ENCODE results near the gene LRP11. TPM values are rescaled to one million over a fixed set of nuclear protein-coding genes. Genes with fewer than 3 reads are reported as not detected.

LRP11 gene
- polyA plus RNA-seq, 1 donor from 2014 or later: 57.0 TPM

- no peaks in the 10 kb centered on the region for H3K36me3 ChIP-seq (ENCODE audit: insufficient read depth, low read length)
- TF ChIP-seq, protein P1, sequence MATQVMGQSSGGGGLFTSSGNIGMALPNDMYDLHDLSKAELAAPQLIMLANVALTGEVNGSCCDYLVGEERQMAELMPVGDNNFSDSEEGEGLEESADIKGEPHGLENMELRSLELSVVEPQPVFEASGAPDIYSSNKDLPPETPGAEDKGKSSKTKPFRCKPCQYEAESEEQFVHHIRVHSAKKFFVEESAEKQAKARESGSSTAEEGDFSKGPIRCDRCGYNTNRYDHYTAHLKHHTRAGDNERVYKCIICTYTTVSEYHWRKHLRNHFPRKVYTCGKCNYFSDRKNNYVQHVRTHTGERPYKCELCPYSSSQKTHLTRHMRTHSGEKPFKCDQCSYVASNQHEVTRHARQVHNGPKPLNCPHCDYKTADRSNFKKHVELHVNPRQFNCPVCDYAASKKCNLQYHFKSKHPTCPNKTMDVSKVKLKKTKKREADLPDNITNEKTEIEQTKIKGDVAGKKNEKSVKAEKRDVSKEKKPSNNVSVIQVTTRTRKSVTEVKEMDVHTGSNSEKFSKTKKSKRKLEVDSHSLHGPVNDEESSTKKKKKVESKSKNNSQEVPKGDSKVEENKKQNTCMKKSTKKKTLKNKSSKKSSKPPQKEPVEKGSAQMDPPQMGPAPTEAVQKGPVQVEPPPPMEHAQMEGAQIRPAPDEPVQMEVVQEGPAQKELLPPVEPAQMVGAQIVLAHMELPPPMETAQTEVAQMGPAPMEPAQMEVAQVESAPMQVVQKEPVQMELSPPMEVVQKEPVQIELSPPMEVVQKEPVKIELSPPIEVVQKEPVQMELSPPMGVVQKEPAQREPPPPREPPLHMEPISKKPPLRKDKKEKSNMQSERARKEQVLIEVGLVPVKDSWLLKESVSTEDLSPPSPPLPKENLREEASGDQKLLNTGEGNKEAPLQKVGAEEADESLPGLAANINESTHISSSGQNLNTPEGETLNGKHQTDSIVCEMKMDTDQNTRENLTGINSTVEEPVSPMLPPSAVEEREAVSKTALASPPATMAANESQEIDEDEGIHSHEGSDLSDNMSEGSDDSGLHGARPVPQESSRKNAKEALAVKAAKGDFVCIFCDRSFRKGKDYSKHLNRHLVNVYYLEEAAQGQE (IDR thresholded peaks at IDR 0.05; ENCODE audit: borderline replicate concordance): no peak
- no peak for TF ChIP-seq EZH2 (IDR thresholded peaks at IDR 0.05; ENCODE audit: borderline replicate concordance, insufficient read depth, low read length, poor library complexity, severe bottlenecking)
- no peak for TF ChIP-seq POLR2AphosphoS5 (IDR thresholded peaks at IDR 0.05)
- TF ChIP-seq RAD21 (conservative IDR thresholded peaks at IDR 0.05): no peak
- TF ChIP-seq TAF1 (IDR thresholded peaks at IDR 0.05; ENCODE audit: low read depth): no peak
- TF ChIP-seq EP300 (conservative IDR thresholded peaks at IDR 0.05; ENCODE audit: poor library complexity, severe bottlenecking): no peak
- TF ChIP-seq CTCF (IDR thresholded peaks at IDR 0.05; ENCODE audit: poor library complexity, severe bottlenecking): no peak
- TF ChIP-seq MXI1 (conservative IDR thresholded peaks at IDR 0.05; ENCODE audit: poor library complexity, severe bottlenecking): no peak
- TF ChIP-seq SMC3 (conservative IDR thresholded peaks at IDR 0.05; ENCODE audit: poor library complexity): no peak
Observed at GRCh38 chr6:149887343-149887742, 23.2 kb upstream of the LRP11 start.

DNA sequence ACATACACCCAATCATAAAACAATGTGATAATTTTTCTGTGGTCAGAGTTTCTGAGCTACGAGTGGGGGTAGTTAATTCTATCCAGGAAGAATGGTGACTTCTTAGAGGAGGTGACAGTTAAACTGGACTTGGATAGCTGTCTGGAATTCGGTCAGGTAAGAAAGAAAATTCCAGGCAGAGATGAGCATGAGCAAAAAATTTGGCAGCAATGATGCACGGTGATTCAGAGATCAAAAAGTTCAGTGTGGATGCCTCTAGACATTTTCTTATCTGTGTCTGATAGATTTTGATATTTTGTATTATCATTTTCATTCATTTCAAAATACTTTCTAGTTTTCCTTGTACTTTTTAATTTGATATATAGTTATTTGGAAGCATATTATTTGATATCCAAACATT is 21.7 kb upstream of the LRP11 start:
- Histone ChIP-seq H3K4me3 (ENCODE audit: low read length) (no peak overlapping the region), H3F3A (ENCODE audit: insufficient read depth, low read length, poor library complexity, severe bottlenecking) (no peaks in the 10 kb centered on the region), H3K9me3 (ENCODE audit: low read length) (no peaks in the 10 kb centered on the region), H3K4me2 (ENCODE audit: low read length) (no peak overlapping the region), H3K9ac (ENCODE audit: low read length) (no peak overlapping the region), H3K79me2 (replicated peaks; ENCODE audit: insufficient read depth, low read length) (no peaks in the 10 kb centered on the region), H3K27me3 (ENCODE audit: insufficient read depth, low read depth, low read length) (no peaks in the 10 kb centered on the region), H4K20me1 (ENCODE audit: insufficient read depth) (no peaks in the 10 kb centered on the region), H2AFZ (ENCODE audit: low read depth, low read length) (no peak overlapping the region), H3K27ac (ENCODE audit: low read length) (no peak overlapping the region), H3K36me3 (ENCODE audit: insufficient read depth, low read length) (no peaks in the 10 kb centered on the region), H3K9me2 (ENCODE audit: insufficient read depth, low read length) (no peaks in the 10 kb centered on the region)
- TF ChIP-seq POLR2AphosphoS5 (IDR thresholded peaks at IDR 0.05) (no peak), RAD21 (conservative IDR thresholded peaks at IDR 0.05) (no peak), TAF1 (IDR thresholded peaks at IDR 0.05; ENCODE audit: low read depth) (no peak), EZH2 (IDR thresholded peaks at IDR 0.05; ENCODE audit: borderline replicate concordance, insufficient read depth, low read length, poor library complexity, severe bottlenecking) (no peak), SMC3 (conservative IDR thresholded peaks at IDR 0.05; ENCODE audit: poor library complexity) (no peak), EP300 (conservative IDR thresholded peaks at IDR 0.05; ENCODE audit: poor library complexity, severe bottlenecking) (no peak), CTCF (IDR thresholded peaks at IDR 0.05; ENCODE audit: poor library complexity, severe bottlenecking) (no peak), MXI1 (conservative IDR thresholded peaks at IDR 0.05; ENCODE audit: poor library complexity, severe bottlenecking) (no peak)
- TF ChIP-seq, protein P1 (IDR thresholded peaks at IDR 0.05; ENCODE audit: borderline replicate concordance): no peak

More at GRCh38 chr6:149887343-149887742, 23.2 kb upstream of the LRP11 start:
- no peak overlapping the region for H2AFZ ChIP-seq (ENCODE audit: low read depth, low read length)
- H3K27ac ChIP-seq (ENCODE audit: low read length): no peak overlapping the region
- no peaks in the 10 kb centered on the region for H3K9me2 ChIP-seq (ENCODE audit: insufficient read depth, low read length)
- H3K79me2 ChIP-seq (replicated peaks; ENCODE audit: insufficient read depth, low read length): no peaks in the 10 kb centered on the region
- no peak overlapping the region for H3K9ac ChIP-seq (ENCODE audit: low read length)
- no peak overlapping the region for H3K4me2 ChIP-seq (ENCODE audit: low read length)
- H3K9me3 ChIP-seq (ENCODE audit: low read length): no peaks in the 10 kb centered on the region
- no peaks in the 10 kb centered on the region for H3K27me3 ChIP-seq (ENCODE audit: insufficient read depth, low read depth, low read length)
- H3F3A ChIP-seq (ENCODE audit: insufficient read depth, low read length, poor library complexity, severe bottlenecking): no peaks in the 10 kb centered on the region
- H3K4me3 ChIP-seq (ENCODE audit: low read length): no peak overlapping the region
- no peaks in the 10 kb centered on the region for H4K20me1 ChIP-seq (ENCODE audit: insufficient read depth)

Data from neural cell (in vitro differentiated cells).